GM18870 (cell line): ENCODE results near the gene FBXO48.
A peak's percentile ranks its signal among the peaks of the same experiment; 100 is the strongest.

Experiments used
- ATAC-seq: cut with Tn5 transposase; IDR thresholded peaks from one replicate; pipeline ENCODE4 v1.9.1; 2021; ENCODE audit warnings: moderate library complexity; ENCODE audit not compliant: unreplicated experiment

FBXO48 gene

DNA sequence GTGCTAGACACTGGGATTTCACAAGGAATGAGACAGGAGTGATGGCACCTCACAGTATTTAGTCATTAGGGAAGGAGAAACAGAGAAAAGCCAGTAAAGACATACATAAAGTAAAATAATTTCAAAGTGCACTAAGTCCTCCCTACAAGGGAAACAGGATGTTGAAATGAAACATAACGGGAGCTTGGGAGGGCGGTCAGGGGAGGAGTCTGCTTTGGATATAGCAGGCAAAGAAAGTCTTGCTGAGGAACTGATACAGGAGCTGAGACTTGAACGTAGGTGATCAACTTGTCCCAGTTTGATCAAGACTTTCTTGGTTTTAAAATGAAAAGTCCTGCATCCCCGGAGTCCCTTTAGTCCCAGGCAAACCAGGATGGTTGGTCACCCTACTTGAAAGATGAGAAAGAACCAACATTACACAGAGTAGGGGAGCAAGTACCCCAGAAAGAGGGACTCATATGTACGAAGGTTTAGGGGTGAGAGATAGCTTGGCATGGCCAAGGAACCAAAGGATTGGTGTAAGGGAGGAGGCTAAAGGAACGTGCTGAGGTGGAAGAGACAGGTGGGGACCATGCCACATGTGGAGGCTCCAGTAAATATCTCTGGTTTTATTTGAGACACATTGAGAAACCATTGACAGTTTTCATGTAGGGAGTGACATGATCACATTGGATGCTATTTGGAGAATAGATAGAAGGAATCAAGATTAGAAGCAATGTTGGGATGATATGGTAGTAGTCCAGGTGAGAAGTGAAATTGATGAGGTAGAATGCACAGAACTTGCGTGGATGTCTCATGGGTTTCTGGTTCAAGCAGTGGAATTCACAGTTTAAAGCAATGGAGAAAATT is 28.4 kb downstream of the FBXO48 start:
- ATAC-seq = no peak

DNA sequence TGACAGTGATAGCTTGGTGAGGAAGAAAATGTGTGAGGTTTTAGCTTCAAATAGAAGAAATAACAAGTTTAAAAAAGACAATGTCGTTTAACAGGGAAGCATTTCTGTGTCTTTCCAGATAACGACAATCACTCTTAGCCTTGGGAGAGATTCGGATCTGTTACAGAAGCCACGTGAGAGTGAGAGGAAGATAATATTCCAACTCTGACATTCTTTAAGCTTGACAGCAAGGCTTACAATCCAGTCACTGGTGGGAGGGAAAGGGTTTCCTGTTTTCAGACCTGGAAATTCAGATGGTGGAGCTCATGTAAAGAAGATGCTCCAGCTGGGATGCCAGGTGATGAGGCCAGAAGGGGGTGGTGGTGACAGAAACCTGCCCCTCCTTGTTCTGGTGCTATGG is 30.8 kb downstream of the FBXO48 start:
- ATAC-seq = no peak

GRCh38 chr2:68435615-68436014 is 31.5 kb downstream of the FBXO48 start:
- ATAC-seq = no peak

- ATAC-seq = no peak
Observed at GRCh38 chr2:68434981-68435380, 32.1 kb downstream of the FBXO48 start.

GRCh38 chr2:68432696-68433658 is 34.1 kb downstream of the FBXO48 start:
- no peak for ATAC-seq

- no peak for ATAC-seq
Observed at GRCh38 chr2:68431316-68431972, 35.6 kb downstream of the FBXO48 start.

GRCh38 chr2:68429311-68429826 is 37.7 kb downstream of the FBXO48 start:
- ATAC-seq = no peak

- ATAC-seq = no peak
Observed at GRCh38 chr2:68428746-68429145, 38.3 kb downstream of the FBXO48 start.

GRCh38 chr2:68428126-68428525 is 39.0 kb downstream of the FBXO48 start:
- ATAC-seq = no peak

DNA sequence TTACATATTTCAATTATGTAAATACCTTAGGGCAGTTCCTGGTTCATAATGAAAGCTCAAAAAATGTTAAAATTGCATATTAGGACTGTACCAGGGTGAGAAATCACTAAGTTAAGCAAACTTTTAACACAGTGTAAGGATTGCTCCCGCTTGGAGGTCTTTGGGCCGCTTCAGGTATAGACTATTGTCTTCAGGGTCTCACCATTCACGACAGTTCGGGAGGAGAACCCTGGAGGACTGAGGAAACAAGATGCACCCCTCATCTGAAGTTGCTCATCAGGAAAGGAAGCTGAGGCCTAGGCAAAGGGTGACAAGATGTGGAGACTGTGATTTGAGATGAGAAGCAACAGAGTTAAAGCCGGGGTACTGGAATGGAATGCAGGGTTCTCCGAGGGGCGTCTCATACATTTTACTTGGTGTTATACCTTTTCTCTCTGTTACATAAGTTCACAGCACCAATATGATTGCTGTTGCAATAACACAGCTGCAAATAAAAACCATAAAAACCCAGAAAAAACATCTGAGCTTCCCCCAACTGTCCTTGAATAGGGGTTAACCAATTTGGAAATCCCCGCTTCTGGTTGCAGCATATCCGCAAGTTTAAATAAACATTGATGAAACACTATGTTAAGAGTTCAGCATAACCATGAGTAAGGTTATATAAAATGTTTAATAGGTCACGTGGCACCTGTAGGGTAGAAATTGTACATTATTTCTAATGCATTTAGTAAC is 40.1 kb downstream of the FBXO48 start:
- ATAC-seq = peak; percentile 26

DNA sequence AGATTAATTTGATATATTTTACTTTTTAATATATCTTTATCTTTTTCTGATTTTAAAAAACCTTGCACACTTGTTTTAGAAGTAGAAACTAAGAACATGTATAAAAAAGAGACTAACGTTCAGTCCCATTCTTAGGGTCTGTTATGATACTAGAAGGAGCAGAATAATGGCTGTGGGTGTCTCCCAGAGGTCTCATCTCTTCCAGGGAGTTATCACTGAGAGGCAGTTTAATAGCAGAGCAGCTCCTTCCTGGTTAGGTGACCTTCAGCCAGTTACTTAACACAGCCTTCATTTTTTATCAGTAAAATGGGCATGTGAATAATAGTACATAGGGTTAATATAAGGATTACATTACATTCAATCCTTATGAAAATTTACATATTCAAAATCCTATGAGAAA is 40.6 kb downstream of the FBXO48 start:
- ATAC-seq = no peak

DNA sequence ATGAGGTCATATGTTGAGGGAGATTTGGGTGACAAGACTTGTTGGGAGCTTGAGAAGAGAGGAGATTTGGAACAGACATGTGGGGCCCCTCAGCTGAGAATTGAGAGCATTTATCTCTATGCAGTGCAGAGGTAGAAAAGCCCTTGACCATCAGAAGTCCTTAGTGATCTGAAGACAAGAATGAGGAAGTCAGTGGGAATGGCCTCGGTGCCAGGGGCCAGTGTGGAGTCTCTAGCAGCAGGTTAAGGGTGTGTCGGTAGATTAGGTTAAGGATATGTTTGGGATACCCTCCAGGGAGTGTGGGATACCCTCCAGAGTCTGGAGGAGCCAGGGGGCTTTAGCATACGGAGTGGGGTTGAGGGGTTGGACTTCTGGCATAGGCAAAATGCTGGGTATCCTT is 41.6 kb downstream of the FBXO48 start:
- no peak for ATAC-seq

DNA sequence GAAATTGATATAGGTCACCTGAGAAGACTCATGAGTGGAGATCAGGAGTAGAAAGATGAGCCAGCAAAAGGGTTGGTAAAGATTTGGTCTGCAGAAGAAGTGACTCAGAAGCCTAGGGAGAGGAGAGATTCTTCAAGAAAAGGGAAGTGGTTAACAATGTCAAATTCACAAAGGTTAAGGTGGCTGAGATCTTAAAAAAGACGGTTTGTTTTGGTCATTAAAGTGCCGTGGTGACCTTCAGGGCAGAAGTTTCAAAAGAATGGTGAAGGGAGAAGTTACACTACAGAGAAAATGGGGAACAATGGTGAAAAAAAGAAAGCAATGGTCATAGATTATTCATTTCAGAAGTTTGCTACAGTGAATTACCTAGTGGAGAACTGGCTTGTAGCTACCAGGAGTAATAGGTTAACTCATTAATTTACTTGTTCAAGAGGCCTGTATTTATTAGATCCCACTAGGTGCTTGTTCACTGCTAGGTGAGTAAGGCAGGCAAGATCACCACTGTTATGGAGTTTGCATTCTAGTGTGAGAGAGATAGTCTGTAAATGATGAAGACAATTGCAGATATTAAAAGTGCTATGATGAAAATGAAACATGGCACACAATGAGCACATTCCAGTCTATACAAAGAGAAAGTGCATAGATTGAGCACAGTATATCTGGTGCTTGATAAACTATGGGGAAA is 43.0 kb downstream of the FBXO48 start:
- peak; percentile 89 for ATAC-seq

DNA sequence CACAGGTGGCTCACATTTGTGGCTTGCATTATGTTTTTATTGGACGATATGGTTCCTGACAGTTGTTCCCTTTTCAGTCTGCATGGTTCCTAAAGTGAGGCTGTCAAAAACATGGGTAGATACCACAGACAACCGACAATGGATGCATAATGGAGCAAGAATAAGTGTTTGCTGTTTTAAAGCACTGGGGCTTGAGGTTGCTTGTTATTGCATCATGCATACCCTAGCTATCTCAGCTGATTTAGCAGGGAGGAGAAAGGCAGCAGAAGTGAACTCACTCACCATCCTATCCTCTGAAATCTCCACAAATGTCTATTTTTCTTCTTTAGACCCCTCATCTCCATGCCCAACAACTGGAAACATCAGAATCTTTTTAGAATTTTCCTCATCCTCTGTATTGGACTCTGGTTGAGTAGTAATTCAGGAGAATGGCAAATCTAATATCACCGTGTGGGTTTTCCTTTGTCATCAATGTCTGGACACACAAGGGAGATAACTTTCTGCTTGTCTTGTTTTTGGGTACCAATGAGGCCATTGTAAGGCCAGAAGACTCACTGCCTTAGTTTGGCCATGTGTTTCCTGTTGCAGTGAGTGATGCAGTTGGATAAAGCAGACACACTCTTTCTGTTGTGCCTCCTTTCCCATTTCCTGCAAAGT is 46.7 kb downstream of the FBXO48 start:
- ATAC-seq = no peak

DNA sequence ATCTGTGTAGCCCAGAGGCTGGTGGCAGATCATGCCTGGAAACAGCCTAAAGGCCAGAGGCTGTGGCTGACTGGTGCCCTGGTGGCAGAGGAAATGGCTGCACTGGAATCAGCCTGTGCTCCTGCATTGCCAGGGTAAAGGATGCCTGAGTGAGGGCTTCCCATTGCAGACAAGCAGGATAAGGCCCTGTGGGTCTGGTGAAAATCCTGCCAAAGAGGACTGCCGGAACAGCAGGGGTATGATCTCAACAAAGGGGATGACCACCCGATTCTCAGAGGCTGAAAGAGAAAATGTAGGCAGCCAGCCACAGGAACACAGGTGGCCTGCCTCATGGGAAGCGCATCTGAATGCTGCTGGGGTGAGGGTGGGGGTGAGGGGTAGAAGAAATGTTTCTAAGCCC is 48.2 kb downstream of the FBXO48 start:
- no peak for ATAC-seq

GRCh38 chr2:68418419-68418818 is 48.7 kb downstream of the FBXO48 start:
- ATAC-seq = no peak

GRCh38 chr2:68417926-68418325 is 49.2 kb downstream of the FBXO48 start:
- no peak for ATAC-seq

DNA sequence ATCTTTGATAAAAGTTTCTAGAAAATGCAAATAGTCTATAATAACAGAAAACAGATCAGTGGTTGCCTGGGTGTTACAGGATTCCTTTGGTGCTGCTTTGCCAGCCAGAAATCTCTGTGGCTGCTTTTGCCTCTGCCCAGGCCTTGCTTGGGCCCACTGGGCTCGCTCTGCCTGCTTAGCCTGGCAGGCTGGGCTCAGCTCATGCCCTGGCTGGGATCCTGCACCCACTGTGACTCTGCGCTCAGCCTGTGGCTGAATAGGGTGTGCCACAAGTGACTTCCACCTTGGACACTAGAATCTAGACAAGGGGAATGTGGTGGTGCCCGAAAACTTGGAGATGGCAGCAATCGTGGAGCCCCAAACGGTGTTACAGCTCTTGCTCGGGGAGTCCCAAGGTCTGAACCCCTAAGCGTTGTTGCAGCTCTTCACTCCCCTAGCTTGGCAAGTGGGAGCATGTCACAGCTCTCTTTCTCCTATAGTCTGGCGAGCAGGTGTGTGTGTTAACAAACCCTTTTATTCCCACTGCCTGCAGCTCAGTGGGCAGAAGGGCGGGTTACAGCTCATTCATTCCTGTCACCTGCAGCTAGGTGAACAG is 50.9 kb downstream of the FBXO48 start:
- ATAC-seq = no peak

- ATAC-seq = no peak
Observed at GRCh38 chr2:68415521-68415920, 51.6 kb downstream of the FBXO48 start.
